HG03039 (cell line): ENCODE data around the gene FHIP1A.

Experiments used
- ATAC-seq: cut with Tn5 transposase; IDR thresholded peaks from one replicate; pipeline ENCODE4 v1.9.1; 2021; ENCODE audit warnings: mild to moderate bottlenecking, moderate library complexity; ENCODE audit not compliant: unreplicated experiment

The FHIP1A gene

DNA sequence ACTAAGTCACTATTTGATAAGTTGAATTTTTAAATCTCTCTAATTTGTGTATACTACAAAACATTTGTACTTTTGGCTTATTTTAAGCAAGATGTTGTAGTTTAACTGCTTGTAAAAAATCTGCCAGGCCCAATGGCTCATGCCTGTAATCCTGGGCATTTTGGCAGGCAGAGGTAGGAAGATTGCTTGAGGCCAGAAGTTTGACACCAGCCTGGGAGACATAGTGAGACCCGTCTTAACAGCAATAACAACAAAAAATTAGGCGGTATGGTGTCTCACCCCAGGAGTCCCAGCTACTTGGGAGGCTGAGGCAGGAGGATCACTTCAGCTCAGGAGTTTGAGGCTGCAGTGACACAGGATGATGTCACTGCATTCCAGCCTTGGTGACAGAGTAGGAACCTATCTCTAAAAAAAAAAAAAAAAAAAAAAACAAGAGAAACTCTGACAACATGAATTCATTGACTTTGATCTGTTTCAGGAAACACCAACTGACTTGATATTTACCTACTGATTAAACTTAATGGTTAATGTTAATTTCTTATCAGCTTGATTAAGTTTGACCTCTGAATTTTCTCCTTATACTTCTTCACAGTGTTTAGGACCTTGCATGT, 8.9 kb downstream of the FHIP1A start:
- ATAC-seq, result no peak

DNA sequence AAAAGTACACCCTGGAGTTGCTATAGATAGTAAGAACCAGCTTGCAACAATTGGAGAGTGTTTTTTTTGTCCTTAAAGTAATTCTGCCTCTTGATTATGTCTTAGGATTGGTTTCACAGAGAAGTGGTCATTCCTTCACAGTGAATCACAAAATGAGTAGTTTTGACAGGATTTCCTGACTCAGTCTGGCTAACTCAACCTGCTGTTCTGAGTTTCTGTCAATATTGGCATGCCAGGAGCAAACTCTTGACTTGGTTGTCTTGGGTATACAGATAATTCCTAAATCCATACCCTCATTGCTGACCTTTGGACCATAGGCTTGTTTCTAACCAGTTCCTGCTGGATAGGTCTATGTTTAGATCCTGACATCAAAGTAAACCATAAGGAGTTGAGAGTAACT, 9.4 kb downstream of the FHIP1A start:
- ATAC-seq, result no peak

DNA sequence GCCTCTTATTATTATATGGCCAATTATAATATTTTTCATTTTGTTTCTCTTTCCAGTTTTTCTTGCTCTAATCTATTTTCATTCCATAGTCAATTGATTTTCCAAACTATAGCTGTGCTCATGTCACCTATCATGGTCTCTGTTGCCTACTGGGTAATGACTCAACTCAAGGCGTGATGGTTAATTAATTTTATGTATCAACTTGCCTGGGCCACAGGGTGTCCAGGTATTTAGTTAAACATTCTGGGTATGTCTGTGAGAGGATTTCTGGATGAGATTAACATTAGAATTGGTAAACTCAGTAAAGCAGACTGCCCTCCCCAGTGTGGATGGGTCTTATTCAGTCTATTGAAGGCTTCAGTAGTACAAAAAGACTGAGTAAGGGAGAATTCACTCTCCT, 9.9 kb downstream of the FHIP1A start:
- no peak for ATAC-seq

DNA sequence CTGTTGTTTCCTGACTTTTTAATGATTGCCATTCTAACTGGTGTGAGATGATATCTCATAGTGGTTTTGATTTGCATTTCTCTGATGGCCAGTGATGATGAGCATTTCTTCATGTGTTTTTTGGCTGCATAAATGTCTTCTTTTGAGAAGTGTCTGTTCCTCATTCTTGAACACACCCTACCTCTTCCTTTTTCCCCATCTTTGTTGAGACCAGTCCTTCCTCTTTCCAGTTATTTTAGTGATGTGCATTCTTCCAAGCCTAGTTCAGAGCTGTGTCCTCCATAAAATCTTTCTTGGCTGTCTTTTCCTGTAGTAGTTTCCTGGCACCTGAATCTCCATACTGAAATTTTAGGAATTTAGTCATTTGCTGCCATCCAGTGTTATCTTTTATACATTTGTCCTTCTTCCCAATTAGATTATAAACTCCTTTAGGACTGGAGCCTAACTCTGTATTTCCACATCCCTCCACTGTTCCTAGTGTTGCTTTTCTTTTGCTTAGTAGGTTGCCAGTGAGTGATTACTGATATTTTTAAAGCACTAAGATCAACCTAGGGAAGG, 11.4 kb downstream of the FHIP1A start:
- no peak for ATAC-seq

DNA sequence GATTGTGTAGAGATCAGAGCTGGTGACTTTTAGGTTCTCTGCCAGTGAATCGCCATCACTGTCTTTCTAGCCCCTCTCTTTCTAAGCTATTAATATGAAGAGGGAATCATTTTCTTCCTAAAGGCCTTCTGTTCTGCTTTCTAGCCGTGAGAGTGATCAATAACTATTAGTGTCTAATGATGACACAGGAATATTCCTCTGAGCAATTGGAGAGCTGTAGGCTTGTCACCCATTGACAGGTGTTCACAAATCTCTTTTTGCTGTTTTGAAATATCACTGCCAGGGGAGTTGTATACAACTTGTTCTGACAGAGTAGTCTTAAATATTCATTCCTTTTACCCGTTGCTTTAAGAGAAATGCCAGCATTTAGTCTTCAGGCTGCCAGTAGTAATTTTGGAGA, 13.9 kb downstream of the FHIP1A start:
- no peak for ATAC-seq

DNA sequence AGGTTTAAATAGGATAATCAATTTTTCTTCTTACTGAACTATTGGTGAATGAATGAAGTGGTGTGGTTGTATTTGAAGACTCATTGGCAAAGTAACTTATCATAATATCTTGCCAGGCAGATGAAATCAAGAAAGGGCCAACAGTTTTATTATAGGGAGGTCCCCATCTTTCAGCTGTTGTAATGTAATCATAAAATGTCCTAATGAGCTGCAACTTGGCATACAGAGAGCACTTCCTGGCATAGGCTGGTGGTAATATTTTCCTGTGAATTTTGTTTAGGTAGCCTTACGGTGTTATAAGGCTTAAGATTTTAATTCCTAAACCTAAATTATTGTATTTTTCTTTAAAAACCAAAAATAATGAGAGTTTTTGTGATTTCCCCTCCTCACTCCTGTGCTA, 17.5 kb downstream of the FHIP1A start:
- no peak for ATAC-seq

DNA sequence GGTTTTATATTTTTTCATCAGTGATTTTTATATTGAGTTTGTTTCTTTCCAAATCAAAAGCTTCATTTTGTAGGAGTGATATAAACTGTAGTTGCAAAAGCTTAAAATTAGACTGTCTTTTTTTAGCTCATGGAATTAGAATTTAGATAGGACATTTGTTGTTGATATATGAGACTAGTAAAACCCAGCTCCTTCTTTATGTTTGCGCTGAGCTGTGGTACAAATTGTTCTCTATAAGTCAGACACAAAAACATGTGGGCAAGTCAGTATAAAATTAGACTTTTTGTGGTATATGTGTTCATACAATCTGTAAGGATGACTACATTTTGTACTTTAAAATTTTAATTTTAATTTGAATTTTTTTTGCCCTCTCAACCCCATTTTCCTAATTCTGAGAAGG, 18.3 kb downstream of the FHIP1A start:
- ATAC-seq, result no peak

DNA sequence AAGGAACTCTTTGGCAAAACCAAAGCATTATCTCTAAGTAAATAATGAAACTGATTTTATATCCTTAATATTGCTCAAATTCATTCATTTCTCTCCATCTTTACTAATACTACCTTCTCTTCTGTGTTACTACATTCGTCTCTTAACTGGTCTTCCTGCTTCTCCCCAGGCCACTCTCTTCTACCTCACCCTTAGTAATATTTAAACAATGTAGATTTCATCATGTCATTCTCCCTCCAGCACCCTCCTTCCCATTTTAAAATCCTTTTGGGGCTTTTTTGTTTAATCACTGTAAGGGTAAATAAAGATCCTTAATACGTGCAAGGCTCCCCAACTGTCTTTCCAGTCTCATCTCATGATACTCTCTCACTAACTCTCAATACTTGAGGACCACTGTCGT, 19.4 kb downstream of the FHIP1A start:
- ATAC-seq, result no peak

DNA sequence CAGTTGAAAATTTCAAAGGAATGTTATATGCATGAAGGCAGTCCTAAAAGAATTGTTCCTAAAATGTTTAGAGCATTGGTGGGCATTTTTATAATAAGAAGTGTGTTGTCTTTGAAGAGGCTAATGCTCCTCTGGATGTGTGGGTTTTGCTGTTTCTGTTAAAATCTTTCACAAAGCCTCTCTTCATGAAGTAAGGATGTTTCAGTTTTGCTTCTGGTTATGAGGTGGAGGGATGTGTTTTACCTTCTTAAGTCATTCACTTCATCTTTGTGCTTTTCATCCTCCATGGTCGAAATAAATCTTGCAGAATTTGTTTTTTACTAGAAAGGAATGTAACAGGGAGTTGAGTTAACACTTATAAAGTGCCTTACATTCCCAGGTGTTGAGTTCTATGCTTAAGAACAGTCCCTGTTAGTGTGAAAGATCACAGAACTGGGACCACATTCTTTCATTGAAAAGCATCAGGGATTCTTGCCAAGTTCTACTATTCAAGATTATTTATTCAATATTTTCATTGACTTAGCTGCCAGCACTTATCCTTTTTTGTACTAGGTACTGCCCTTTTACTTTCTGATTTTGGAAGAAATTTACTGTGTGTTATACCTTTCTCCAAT, 21.1 kb downstream of the FHIP1A start:
- ATAC-seq, result no peak

DNA sequence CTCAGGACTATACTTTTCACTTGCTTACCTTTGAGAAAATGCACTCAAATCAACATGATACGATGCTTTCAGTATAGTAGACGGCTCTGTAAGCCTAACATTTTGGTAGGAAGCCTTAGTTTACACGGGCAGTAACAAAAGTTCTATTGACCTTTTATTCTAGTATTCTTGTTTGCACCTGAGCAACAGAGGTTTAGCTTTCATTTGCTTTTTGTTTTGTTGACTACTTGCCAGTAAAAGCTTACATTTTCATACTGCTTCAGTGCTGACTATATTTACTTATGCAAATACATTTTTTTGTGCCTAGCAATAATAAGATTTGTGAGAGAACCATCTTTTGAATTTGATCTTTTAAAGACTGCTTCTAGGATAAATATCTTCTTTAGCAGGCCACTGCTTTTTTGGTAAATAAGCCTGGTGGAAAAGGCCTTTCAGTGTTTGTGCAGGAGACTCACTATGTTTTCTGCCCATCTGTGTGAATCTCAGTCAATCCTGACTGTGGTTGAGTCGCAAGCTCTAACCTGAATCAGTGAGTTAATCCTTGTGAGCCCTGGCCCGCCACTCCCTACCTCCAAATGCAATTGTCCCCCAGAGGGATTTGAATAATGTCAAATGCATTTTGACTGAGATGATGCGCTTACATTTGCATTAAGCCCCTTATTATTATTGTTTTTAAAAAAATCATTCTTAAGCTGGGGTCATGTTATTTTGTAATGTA, 21.9 kb downstream of the FHIP1A start:
- no peak for ATAC-seq

DNA sequence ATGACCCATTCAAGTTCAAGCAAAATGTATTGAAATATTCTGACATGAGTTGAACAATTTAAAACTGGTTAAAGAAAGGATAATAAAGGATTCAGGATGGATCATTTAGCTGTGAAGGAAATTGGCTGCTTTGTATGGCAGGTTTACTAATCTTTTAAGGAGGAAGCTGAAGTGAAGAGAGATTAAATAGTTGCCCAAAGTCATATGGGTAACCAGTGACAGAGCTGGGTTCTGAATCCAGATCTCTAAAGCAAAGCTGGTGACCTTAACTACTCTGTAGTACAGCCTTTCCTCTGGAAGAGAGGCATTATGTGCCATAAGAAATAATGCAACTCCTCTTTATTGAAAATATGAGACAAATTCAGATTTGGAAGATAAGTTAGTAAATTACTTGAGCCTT, 22.8 kb downstream of the FHIP1A start:
- no peak for ATAC-seq

DNA sequence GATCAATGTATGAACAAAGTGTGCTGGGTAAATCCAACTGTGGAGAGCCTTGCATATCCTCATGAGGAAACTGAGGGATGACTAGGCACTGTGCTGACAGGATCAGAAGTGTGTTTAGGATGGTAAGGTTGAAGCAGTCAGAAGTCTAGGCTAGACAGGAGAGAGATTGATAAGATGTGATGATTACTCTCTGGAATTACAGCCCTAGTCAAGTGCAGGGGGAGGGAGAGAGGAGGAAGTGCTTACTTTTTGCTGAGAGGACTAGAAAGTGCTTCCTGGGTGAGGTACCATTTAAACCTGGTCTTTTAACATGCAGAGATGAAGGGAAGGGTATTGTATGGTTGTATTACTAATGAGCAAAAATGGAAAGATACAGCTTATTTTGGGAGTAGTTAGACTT, 23.7 kb downstream of the FHIP1A start:
- no peak for ATAC-seq

DNA sequence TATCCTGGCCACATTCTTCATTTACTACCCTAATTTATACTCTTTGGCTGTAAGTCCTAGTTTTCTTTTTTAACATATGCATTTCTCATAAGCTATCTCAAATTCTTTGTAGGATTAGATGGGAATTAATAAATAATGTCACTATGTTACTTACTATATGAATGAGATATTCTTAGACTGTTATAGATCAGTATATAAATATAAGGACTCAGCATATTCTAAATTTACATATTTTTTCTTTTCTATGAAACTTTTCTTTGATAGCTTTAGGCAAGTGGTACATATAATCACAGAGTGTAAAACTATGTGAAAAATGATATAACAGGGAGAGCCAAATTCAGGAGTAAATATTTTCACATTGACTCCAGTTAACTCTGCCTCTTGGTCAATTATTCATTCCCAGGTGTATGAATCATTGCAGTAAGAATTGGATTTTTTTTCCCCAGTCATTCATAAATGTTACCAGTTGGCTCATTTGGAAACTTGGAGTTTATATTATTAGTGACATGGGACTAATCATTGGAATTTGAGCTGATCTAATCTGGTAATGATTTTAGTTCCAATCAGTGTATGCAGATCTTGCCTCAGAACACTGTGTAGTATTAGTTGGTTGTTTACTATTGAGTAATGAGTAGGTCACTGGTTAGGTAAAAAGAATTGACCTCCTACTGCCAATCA, 25.3 kb downstream of the FHIP1A start:
- ATAC-seq, result no peak

DNA sequence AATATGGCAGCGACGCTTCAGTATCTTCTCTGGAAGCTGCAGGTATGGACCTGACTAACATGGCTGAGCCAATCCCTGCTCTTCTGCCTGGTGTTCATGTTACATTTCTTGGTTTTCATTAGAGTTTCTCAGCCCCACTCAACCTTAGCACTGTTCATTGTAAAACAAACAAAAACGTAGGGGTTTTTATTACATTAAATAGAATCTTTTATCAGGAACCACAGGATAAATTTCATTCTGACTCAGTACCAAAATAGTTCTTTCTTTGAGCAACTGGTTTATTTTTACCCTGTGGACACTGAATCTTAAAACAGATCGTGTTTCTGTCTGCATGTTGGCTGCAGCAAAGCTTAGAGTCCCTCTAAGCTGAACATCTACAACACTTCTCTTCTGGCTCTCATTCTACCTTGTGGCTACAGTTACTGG, 27.1 kb downstream of the FHIP1A start:
- ATAC-seq, result no peak

DNA sequence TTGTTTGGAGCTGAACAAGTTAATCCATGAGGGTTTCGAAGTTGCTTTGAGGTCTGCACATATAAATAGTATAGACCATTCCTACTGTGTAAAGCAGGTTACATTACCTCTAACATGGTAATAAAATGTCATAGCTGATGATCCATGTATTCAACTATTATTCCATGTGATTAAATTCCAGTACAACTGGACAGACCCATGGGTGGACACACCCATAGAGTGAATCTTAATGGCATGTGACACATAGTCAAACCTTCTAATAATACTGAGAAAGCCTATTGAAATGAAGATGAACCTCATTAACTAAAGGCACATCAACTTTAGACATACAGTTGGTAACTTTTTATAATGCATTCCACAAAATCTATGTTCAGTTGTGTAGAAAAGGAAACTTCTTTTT, 28.5 kb downstream of the FHIP1A start:
- no peak for ATAC-seq

DNA sequence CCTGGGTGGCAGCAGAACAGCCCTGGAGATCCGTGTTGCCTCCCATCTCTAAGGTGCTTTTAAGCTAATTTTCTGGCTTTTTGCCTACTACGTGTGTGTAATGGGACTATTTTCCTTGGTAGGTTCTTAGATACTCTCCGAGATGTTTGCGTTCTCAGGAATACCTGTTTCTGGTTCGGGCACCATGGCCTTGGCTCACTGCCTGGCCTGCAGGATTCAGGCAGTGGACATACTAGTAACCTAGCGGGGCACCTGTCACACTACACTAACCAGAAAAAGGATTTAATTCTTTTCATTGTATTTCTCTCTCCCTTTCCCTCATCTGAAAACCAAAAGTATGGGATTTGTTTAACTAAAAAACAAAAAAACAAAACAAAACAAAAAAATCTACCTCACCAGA, 29.2 kb downstream of the FHIP1A start:
- no peak for ATAC-seq

DNA sequence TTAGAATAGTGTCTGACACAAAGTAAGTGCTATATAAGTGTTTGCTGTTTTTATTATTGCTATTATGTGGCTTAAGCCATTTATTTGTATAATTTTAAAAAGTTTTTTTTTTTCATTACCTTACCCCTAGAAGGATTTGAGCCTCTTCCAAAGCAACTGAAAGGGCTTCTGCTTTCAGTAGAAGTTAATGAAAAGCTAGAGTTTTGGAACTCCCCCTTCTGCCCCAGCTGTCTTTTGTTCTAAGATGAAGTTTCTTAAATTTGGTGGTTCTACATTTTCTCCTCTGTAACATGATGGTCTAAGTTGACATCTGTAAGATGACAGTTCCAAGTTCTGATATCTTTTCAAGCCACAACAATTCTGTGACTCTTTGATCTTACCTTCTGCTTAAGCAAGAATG, 30.3 kb downstream of the FHIP1A start:
- ATAC-seq, result no peak

DNA sequence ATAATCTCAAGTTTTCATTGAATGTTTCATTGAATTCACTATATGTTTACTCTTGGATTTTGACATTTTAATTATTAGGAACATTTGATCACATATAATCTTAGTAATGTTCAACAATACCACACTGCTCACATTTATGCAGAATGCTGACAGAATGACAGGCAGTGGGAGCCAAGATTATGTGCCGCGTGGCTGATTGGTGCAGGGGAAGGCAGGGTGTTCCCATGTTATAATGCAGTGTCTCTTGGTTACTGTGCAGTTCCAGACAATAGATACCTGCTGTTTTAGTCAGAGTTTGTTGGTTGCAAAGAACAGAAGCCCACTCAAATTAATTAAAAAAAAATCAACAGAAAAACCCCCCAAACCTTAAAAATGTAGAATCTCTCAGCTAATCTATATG, 33.0 kb downstream of the FHIP1A start:
- no peak for ATAC-seq

DNA sequence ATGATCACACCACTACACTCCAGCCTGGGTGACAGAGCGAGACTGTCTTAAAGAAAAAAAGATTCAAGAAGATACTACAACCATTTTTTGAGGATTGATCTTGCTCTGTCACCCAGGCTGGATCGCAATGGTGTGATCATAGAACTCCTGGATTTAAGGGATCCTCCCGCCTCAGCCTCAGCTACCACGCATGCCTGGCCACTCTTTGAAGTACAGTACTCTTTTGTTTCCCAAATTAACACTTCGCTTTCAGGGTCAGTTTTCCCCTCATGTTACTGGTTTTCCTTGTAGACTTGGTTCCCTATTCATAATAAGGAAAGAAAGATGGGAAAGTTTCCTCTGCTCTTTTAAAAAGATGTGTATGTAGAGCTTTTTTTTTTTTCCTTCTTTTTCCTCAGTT, 34.3 kb downstream of the FHIP1A start:
- no peak for ATAC-seq

DNA sequence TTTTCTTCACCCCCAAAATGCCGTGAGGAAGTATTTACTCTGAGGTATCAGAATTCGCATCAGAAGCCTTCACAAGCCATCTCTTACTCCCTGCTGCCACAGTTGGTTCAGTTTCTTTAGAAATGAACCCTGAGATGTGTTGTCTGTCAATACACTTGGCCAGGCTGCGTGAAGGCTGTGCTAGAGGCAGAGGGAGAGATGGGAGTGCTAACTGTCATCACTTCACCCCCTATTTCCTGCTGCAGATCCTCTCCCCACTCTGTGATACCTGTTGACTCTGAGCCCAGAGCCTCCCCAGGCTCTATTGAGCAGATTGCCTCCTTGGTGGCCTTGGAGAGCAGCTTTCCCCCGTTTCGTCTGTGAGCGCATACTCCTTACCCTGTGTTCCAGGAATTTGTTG, 34.8 kb downstream of the FHIP1A start:
- no peak for ATAC-seq

DNA sequence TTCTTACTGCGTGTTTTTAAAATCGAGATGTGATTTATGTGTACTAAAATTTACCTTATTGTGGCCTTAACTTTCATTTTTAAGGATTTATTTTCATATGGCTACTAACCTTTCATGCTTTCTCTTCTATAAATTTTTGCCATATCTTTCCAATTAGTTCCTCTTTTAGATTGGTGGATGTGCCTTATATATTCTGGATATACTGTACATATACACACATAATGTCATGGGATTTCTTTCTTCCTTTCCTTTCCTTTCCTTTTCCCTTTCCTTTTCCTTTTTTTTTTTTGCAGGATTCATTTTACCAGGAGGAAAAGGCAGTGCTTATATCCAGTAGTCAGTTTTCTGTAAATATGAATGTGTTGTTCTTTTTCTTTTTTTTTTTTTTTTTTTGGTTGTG, 37.2 kb downstream of the FHIP1A start:
- ATAC-seq, result no peak

DNA sequence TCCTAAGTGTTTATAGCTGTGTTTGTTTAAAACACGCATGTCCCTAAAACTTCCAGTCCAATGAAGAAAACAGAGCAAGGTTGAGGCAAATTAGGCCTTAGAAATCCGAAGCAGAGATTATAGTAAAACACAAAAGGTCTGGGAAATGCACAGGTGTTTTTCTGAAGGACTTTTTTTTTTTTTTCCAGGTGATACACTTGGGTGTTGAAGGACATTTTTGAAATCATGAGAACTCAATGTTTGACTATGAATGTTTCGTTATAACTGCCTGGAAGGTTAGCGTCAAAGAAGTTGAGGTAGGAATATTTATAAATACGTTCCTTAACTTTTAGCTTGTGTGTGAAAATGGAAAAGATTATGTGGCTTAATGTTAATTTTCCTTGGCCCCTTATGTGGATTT, 45.5 kb downstream of the FHIP1A start:
- ATAC-seq, result no peak
